AG04450 (cell line): Measurements from ENCODE around the gene CHTOP. TPM values are rescaled to one million over a fixed set of nuclear protein-coding genes. Genes with fewer than 3 reads are reported as not detected.

ENCODE experiments used
- CTCF ChIA-PET: fragments of 300-600, 350-600 bp; formaldehyde crosslinking; extraction: SDS; loops from one replicate; lab custom pipeline; 2022; ENCODE audit warnings: antibody characterized with exemption, inconsistent platforms; lab: Charles Lee
- POLR2A ChIA-PET: fragments of 350-600 bp; formaldehyde crosslinking; extraction: SDS; loops from one replicate; lab custom pipeline; 2021; ENCODE audit warnings: antibody characterized with exemption, inconsistent platforms; lab: Yijun Ruan, JAX
- DNase-seq: peaks from one replicate; pipeline ENCODE4 v3.0.0-alpha.2; 2011; ENCODE audit warnings: low read depth, low spot score
- H3K27ac ChIP-seq: one replicate; pipeline ENCODE4 v1.5.1; 2012; ENCODE audit warnings: low read depth, low read length, control low read depth
- H3K27me3 ChIP-seq: one replicate; pipeline ENCODE4 v1.6.0; 2012; ENCODE audit warnings: low read length; ENCODE audit not compliant: control insufficient read depth, insufficient read depth
- H3K4me3 ChIP-seq: 2 replicates; pipeline ENCODE4 v1.5.1; 2011; ENCODE audit warnings: mild to moderate bottlenecking, low read depth, low read length, control low read depth
- H3K9me3 ChIP-seq: 2 replicates; pipeline ENCODE4 v1.5.1; 2012; ENCODE audit warnings: low read length; ENCODE audit not compliant: control insufficient read depth, insufficient read depth
- polyA plus RNA-seq: library from polyadenylated mRNA; depleted of rRNA; stranded (reverse); fragments of >200 nt; gene quantifications from 2 replicates; pipeline ENCODE4 v1.2.3, GENCODE V29; 2011
- TF ChIP-seq, protein P1 (sequence below): IDR thresholded peaks from 2 replicates; pipeline ENCODE4 v1.5.1; 2011; ENCODE audit warnings: low read depth, low read length, control low read depth, inconsistent platforms

CHTOP gene
- polyA plus RNA-seq, 1 experiment: 59.5 TPM

DNA sequence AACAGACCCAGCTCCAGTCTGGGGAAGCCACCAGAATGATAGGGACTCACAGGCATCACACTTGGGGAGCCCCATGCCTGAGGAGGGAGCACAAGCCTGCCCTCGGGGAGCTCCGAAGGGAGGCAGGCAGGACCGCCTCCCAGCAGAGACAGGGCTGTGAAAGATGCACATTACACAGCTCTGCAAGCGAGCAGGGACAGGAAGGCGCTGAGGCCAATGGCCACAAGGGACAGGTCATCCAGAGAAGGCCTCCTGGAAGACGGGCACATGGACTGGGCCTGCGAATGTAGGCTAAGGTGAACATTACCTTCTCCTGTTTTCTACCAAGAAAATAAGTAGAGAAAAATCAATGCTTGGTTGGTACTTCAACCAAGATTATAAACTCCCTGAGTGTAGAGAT, 48.9 kb downstream of the CHTOP start:
- no peak overlapping the region for H3K4me3 ChIP-seq
- ChIA-PET POLR2A (no interaction called here), CTCF (no interaction called here)
- no peak overlapping the region for H3K27ac ChIP-seq
- no peak for DNase-seq
- H3K27me3 ChIP-seq: peaks cover 80% of the 10 kb centered on the region
- no peaks in the 10 kb centered on the region; the same call in 1 of the 2 replicates for H3K9me3 ChIP-seq
- TF ChIP-seq, protein P1, sequence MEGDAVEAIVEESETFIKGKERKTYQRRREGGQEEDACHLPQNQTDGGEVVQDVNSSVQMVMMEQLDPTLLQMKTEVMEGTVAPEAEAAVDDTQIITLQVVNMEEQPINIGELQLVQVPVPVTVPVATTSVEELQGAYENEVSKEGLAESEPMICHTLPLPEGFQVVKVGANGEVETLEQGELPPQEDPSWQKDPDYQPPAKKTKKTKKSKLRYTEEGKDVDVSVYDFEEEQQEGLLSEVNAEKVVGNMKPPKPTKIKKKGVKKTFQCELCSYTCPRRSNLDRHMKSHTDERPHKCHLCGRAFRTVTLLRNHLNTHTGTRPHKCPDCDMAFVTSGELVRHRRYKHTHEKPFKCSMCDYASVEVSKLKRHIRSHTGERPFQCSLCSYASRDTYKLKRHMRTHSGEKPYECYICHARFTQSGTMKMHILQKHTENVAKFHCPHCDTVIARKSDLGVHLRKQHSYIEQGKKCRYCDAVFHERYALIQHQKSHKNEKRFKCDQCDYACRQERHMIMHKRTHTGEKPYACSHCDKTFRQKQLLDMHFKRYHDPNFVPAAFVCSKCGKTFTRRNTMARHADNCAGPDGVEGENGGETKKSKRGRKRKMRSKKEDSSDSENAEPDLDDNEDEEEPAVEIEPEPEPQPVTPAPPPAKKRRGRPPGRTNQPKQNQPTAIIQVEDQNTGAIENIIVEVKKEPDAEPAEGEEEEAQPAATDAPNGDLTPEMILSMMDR: no peak

- no peak overlapping the region for H3K4me3 ChIP-seq
- ChIA-PET CTCF (no interaction called here), POLR2A (no interaction called here)
Observed at GRCh38 chr1:153683854-153684253, 50.0 kb downstream of the CHTOP start.

DNA sequence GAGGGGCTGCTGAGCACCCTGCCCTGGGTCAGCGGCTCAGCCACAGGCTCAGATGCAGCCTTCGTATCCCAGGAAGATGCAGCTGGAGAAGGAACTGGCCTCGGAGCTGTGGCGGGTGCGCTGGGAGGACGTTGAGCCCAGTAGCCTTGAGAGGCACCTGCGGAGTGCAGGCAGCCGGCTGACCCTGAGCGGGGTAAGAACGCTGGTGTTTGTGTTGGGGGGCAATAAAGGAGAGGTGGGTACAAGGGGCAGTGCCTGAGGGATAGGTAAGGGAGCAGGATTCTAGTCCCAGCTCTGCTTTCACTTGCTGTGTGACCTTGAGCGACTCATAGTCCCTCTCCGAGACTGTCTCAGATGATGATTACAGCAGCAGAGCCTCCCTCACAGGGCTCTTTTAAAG, 51.0 kb downstream of the CHTOP start:
- Histone ChIP-seq H3K27me3 (peaks cover 60% of the 10 kb centered on the region), H3K9me3 (no peaks in the 10 kb centered on the region; the same call in 1 of the 2 replicates), H3K4me3 (no peak overlapping the region), H3K27ac (no peak overlapping the region)
- CTCF ChIA-PET: no interaction called here
- DNase-seq: no peak
- POLR2A ChIA-PET: no interaction called here
- TF ChIP-seq, protein P1: no peak

More at GRCh38 chr1:153683854-153684253, 50.0 kb downstream of the CHTOP start:
- Histone ChIP-seq H3K27ac (no peak overlapping the region), H3K9me3 (no peaks in the 10 kb centered on the region; the same call in 1 of the 2 replicates), H3K27me3 (peaks cover 69% of the 10 kb centered on the region)
- TF ChIP-seq, protein P1: no peak
- no peak for DNase-seq

DNA sequence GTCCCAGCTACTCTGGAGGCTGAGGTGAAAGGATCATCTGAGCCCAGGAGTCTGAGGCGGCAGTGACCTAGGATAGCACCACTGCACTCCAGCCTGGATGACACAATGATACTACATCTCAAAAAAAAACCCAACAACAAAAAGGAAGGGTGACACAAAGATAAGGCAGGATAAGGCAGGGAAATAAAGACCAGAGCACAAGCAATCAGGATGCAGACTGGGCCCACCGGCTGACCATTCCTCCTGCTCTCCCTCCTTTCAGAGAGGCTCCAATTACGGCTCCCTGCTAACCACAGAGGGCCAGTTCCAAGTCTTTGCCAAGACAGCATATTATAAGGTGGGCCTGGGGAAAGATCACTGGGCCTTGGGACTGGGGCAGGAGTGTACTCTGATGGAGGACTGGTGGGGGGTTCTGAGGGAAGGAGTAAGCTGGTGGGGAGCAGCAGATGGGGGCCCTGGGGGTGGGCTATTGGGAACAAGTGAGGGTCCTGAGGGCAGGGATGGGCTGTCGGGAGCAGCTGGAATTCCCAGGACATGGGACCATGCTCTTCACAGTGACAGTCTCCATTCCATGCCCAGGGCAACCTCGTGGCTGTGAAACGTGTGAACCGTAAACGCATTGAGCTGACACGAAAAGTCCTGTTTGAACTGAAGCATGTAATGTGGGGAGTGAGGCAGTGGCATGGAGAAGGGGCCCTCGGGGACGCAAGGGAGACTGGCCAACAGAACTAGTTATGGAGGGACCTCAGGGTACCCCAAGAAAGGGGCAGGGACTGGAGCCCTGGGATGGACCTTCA, 51.9 kb downstream of the CHTOP start:
- POLR2A ChIA-PET: no interaction called here
- CTCF ChIA-PET: interaction anchor here (3.0 kb wide), 1 partner anchor 8 kb away, joined by 11 read pairs; the partner anchor contains the start of gene NPR1

More for the DNA sequence above, 51.9 kb downstream of the CHTOP start:
- no peak for DNase-seq
- TF ChIP-seq, protein P1: no peak
- Histone ChIP-seq H3K27me3 (peaks cover 52% of the 10 kb centered on the region), H3K9me3 (no peaks in the 10 kb centered on the region; the same call in 1 of the 2 replicates), H3K4me3 (no peak overlapping the region), H3K27ac (no peak overlapping the region)
